ENCODE results near the gene GRK5.
A peak's percentile ranks its signal among the peaks of the same experiment; 100 is the strongest.

Gene GRK5

DNA sequence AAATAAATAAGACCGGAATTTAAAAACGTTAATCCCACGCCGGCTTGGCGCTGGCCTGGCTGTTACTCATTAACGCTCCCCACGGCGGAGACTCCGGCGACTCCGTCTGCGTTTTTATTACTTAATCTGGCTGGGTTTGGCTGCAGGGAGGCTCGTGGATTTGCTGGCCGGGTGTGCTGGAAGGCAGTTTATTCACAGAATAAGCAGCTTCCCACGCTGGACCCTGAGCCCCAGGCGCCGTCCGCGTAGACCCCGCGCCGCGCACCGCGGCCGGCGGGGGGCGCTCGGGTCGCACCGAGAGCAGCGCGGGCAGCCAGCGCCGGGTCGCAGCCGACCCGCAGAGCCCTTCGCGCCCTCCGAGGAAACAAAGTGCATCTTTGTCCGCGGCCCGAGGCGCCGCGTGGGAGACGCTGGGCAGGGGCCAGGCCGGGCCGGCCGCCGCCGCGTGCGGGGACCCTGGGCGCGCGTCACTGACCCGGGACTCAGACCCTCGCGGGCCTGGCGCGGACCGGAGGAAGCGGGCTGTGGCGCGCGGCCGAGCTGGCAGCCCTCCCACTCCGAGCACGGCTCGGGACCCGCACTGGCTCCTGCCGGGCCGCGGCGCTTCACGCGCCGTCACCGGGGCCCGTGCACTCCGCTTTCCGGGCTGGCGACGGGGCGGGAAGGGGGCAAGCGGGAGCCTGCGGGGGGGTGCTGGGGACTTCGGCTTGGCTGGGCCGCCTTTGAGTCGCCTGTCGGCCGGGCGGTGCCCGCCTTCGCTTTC, 587 bp upstream of the GRK5 start:
- Histone ChIP-seq H4K91ac (ENCODE audit: low read depth, low read length) (peak overlapping the region; percentile 96), H3K14ac (ENCODE audit: low read length) (peak overlapping the region; percentile 89), H3K23ac (ENCODE audit: low read length) (no peak overlapping the region), H2AK5ac (ENCODE audit: low read length) (no peak overlapping the region), H2BK120ac (ENCODE audit: insufficient read depth, low read length, poor library complexity) (peak overlapping the region; percentile 87), H2BK5ac (ENCODE audit: low read depth, low read length, poor library complexity) (peak overlapping the region; percentile 89), H4K8ac (ENCODE audit: low read depth, low read length) (peak overlapping the region; percentile 92), H3K27ac (ENCODE audit: low read depth, low read length) (peak overlapping the region; percentile 71), H3K4me1 (ENCODE audit: control insufficient read depth in 1 of 2, insufficient read depth in 2 of 2, low read length in 2 of 2) (peaks cover 7 to 11% of the 10 kb centered on the region in 2 experiments), H3K36me3 (ENCODE audit: control insufficient read depth in 1 of 2, insufficient read depth in 2 of 2, low read length in 2 of 2) (no peaks in the 10 kb centered on the region), H3K79me1 (ENCODE audit: low read length) (peaks cover 5% of the 10 kb centered on the region), H3K18ac (ENCODE audit: low read length) (peak overlapping the region; percentile 85), H3K4me3 (ENCODE audit: low read depth, low read length) (peak overlapping the region; percentile 77), H3K4me2 (ENCODE audit: low read length) (peak overlapping the region; percentile 87), H3K9me3 (ENCODE audit: insufficient read depth, low read depth, low read length) (no peaks in the 10 kb centered on the region), H3K9ac (ENCODE audit: low read length) (peak overlapping the region; percentile 54), H2AFZ (ENCODE audit: insufficient read depth, low read length, poor library complexity) (peak overlapping the region; percentile 98), H2BK12ac (ENCODE audit: low read length) (peak overlapping the region; percentile 17), H4K12ac (ENCODE audit: low read depth, low read length) (peak overlapping the region; percentile 82), H3K4ac (ENCODE audit: low read depth, low read length) (no peak overlapping the region), H3K27me3 (ENCODE audit: insufficient read depth, low read length) (no peaks in the 10 kb centered on the region), H3K79me2 (ENCODE audit: control insufficient read depth, insufficient read depth, low read length, poor library complexity) (peaks cover 3% of the 10 kb centered on the region)
- peak; percentile 69 to 88 for DNase-seq
- no CpG with 5 or more reads among the region's 97 CpGs for WGBS (ENCODE audit: extremely low coverage, insufficient coverage, insufficient read length)

DNA sequence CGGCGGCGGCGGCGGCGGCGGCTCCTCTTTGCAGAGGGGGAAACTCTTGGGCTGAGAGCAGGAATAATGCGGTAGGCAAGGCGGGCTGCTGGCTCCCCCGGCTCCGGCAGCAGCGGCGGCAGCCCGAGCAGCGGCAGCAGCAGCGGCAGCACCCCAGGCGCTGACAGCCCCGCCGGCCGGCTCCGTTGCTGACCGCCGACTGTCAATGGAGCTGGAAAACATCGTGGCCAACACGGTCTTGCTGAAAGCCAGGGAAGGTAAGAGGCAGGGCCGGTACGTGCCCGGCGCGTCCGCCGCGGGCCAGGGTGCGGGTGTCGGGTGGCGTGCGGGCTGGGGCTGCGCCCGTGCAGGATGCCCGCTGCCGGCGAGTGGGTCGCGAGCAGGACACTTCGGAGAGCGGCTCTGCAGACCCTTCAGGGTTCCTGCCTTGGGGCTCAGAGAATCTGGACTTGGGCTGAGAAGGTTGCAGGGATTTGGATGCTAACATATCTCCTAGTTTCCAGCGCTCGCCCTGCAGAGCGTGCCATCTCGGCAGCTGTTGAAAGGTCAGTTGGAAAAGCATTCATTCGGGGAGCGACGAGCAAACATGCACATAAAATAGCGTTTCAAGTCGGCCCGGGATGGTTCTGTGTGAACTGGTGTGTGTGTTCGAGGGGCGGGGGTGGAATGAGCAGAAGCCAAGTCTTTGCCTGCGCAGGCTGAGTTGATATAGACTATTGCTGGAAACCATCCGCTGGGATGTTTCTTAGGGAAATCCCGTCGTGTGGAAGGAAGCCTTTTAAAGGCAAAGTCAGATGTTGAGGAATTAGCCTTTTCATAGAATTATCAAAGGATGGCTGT, 562 bp downstream of the GRK5 start:
- peaks cover 3% of the 10 kb centered on the region for H3K79me2 ChIP-seq (ENCODE audit: control insufficient read depth, insufficient read depth, low read length, poor library complexity)
- peak; percentile 57 to 70 for DNase-seq
- no peak overlapping the region for H3K23ac ChIP-seq (ENCODE audit: low read length)
- H2AFZ ChIP-seq (ENCODE audit: insufficient read depth, low read length, poor library complexity), result peak overlapping the region; percentile 75
- peak overlapping the region; percentile 87 for H3K4me2 ChIP-seq (ENCODE audit: low read length)
- H3K4me3 ChIP-seq (ENCODE audit: low read depth, low read length), result peak overlapping the region; percentile 77
- no peak overlapping the region for H2BK5ac ChIP-seq (ENCODE audit: low read depth, low read length, poor library complexity)
- H2BK120ac ChIP-seq (ENCODE audit: insufficient read depth, low read length, poor library complexity), result no peak overlapping the region
- H3K36me3 ChIP-seq (ENCODE audit: control insufficient read depth in 1 of 2, insufficient read depth in 2 of 2, low read length in 2 of 2), result no peaks in the 10 kb centered on the region
- peak overlapping the region; percentile 44 for H3K9ac ChIP-seq (ENCODE audit: low read length)
- H3K4me1 ChIP-seq (ENCODE audit: control insufficient read depth in 1 of 2, insufficient read depth in 2 of 2, low read length in 2 of 2), result peaks cover 8 to 11% of the 10 kb centered on the region in 2 experiments
- H3K14ac ChIP-seq (ENCODE audit: low read length), result no peak overlapping the region
- no peak overlapping the region for H3K4ac ChIP-seq (ENCODE audit: low read depth, low read length)
- no peaks in the 10 kb centered on the region for H3K9me3 ChIP-seq (ENCODE audit: insufficient read depth, low read depth, low read length)
- no peak overlapping the region for H4K12ac ChIP-seq (ENCODE audit: low read depth, low read length)
- no peak overlapping the region for H2BK12ac ChIP-seq (ENCODE audit: low read length)
- no peak overlapping the region for H3K18ac ChIP-seq (ENCODE audit: low read length)
- no peak overlapping the region for H3K27ac ChIP-seq (ENCODE audit: low read depth, low read length)
- H3K79me1 ChIP-seq (ENCODE audit: low read length), result peaks cover 5% of the 10 kb centered on the region
- H3K27me3 ChIP-seq (ENCODE audit: insufficient read depth, low read length), result no peaks in the 10 kb centered on the region
- no peak overlapping the region for H2AK5ac ChIP-seq (ENCODE audit: low read length)
- H4K91ac ChIP-seq (ENCODE audit: low read depth, low read length), result no peak overlapping the region
- WGBS (ENCODE audit: extremely low coverage, insufficient coverage, insufficient read length), result no CpG with 5 or more reads among the region's 62 CpGs
- H4K8ac ChIP-seq (ENCODE audit: low read depth, low read length), result no peak overlapping the region

DNA sequence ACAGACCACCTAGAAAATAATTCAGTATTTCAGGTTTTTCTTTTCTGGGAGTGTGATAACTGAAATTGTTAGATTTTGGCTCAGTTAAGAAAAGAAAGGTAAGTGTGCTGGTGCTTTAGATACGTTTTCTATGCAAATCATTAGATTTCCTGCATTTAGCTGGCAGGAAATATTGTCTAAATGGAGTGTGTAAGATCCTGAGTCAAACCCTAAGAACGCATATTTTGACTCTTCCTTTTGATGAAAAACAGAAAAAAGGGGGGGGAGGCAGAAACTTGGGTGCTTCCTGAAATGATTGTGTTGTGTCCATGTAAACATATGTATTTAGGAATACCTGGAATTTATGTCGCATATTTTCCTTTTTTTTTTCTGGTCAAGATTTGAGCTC, 1.2 kb downstream of the GRK5 start:
- no peak overlapping the region for H4K91ac ChIP-seq (ENCODE audit: low read depth, low read length)
- H3K4ac ChIP-seq (ENCODE audit: low read depth, low read length), result no peak overlapping the region
- H3K23ac ChIP-seq (ENCODE audit: low read length), result no peak overlapping the region
- peaks cover 3% of the 10 kb centered on the region for H3K79me2 ChIP-seq (ENCODE audit: control insufficient read depth, insufficient read depth, low read length, poor library complexity)
- no peak overlapping the region for H4K8ac ChIP-seq (ENCODE audit: low read depth, low read length)
- no peak overlapping the region for H3K9ac ChIP-seq (ENCODE audit: low read length)
- H2BK12ac ChIP-seq (ENCODE audit: low read length), result no peak overlapping the region
- H3K79me1 ChIP-seq (ENCODE audit: low read length), result peaks cover 5% of the 10 kb centered on the region
- no peak overlapping the region for H2AK5ac ChIP-seq (ENCODE audit: low read length)
- H3K9me3 ChIP-seq (ENCODE audit: insufficient read depth, low read depth, low read length), result no peaks in the 10 kb centered on the region
- H3K27ac ChIP-seq (ENCODE audit: low read depth, low read length), result no peak overlapping the region
- H3K36me3 ChIP-seq (ENCODE audit: control insufficient read depth in 1 of 2, insufficient read depth in 2 of 2, low read length in 2 of 2), result no peaks in the 10 kb centered on the region
- H3K4me3 ChIP-seq (ENCODE audit: low read depth, low read length), result no peak overlapping the region
- H3K4me1 ChIP-seq (ENCODE audit: control insufficient read depth in 1 of 2, insufficient read depth in 2 of 2, low read length in 2 of 2), result peaks cover 8 to 11% of the 10 kb centered on the region in 2 experiments
- H3K18ac ChIP-seq (ENCODE audit: low read length), result no peak overlapping the region
- H2BK120ac ChIP-seq (ENCODE audit: insufficient read depth, low read length, poor library complexity), result no peak overlapping the region
- H4K12ac ChIP-seq (ENCODE audit: low read depth, low read length), result no peak overlapping the region
- no peak overlapping the region for H2BK5ac ChIP-seq (ENCODE audit: low read depth, low read length, poor library complexity)
- no peaks in the 10 kb centered on the region for H3K27me3 ChIP-seq (ENCODE audit: insufficient read depth, low read length)
- H3K4me2 ChIP-seq (ENCODE audit: low read length), result no peak overlapping the region
- H3K14ac ChIP-seq (ENCODE audit: low read length), result no peak overlapping the region
- WGBS (ENCODE audit: extremely low coverage, insufficient coverage, insufficient read length), result no CpG with 5 or more reads among the region's 3 CpGs
- peak in 1 of 2 donors; percentile 9 for DNase-seq
- no peak overlapping the region for H2AFZ ChIP-seq (ENCODE audit: insufficient read depth, low read length, poor library complexity)

DNA sequence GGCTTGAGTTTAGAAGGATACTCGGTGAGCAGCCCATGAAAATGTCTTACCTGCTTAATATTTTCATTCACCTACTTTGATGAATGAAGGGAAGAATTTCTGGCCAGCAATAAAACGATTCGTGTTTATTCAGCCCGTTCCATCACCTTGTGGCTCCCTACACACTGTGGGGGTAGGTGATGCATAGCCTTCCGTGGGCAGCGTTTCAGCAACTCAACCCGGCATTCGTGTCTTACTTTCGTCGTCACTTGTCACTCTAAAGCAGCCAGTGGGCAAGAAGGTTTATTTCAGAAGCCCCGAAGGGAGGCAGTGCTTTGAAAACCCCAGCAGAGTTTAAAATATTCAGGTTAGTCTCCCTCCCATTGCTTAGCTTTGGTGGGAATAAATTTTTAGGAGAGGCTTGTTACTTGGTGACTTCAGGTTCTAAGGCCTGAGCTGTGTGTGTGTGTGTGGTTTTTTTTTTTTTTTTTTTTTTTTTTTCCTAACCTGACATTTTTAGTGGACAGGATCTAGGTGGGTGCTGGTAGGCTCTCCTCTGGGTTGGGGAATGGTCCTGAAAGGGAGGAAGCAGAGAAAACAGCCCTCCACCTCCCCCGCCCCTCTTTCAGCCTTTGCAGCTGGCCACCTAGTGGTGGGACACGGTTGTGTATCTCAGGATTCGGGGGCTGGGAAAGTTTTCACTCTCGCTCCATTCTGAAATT, 1.8 kb downstream of the GRK5 start:
- no CpG with 5 or more reads among the region's 15 CpGs for WGBS (ENCODE audit: extremely low coverage, insufficient coverage, insufficient read length)
- peaks cover 3% of the 10 kb centered on the region for H3K79me2 ChIP-seq (ENCODE audit: control insufficient read depth, insufficient read depth, low read length, poor library complexity)

More for the DNA sequence above, 1.8 kb downstream of the GRK5 start:
- no peaks in the 10 kb centered on the region for H3K9me3 ChIP-seq (ENCODE audit: insufficient read depth, low read depth, low read length)
- no peak overlapping the region for H3K23ac ChIP-seq (ENCODE audit: low read length)
- no peak overlapping the region for H4K12ac ChIP-seq (ENCODE audit: low read depth, low read length)
- no peak overlapping the region for H3K9ac ChIP-seq (ENCODE audit: low read length)
- no peak overlapping the region for H2BK120ac ChIP-seq (ENCODE audit: insufficient read depth, low read length, poor library complexity)
- H2AFZ ChIP-seq (ENCODE audit: insufficient read depth, low read length, poor library complexity), result no peak overlapping the region
- no peak overlapping the region for H4K91ac ChIP-seq (ENCODE audit: low read depth, low read length)
- DNase-seq, result peak; percentile 47 to 81
- H3K79me1 ChIP-seq (ENCODE audit: low read length), result peaks cover 5% of the 10 kb centered on the region
- H2BK5ac ChIP-seq (ENCODE audit: low read depth, low read length, poor library complexity), result no peak overlapping the region
- H3K36me3 ChIP-seq (ENCODE audit: control insufficient read depth in 1 of 2, insufficient read depth in 2 of 2, low read length in 2 of 2), result no peaks in the 10 kb centered on the region
- H2AK5ac ChIP-seq (ENCODE audit: low read length), result no peak overlapping the region
- H3K27ac ChIP-seq (ENCODE audit: low read depth, low read length), result no peak overlapping the region
- no peak overlapping the region for H3K4me3 ChIP-seq (ENCODE audit: low read depth, low read length)
- H3K4ac ChIP-seq (ENCODE audit: low read depth, low read length), result no peak overlapping the region
- no peak overlapping the region for H3K18ac ChIP-seq (ENCODE audit: low read length)
- H4K8ac ChIP-seq (ENCODE audit: low read depth, low read length), result no peak overlapping the region
- H3K4me2 ChIP-seq (ENCODE audit: low read length), result peak overlapping the region; percentile 18
- no peak overlapping the region for H2BK12ac ChIP-seq (ENCODE audit: low read length)
- peaks cover 8 to 11% of the 10 kb centered on the region in 2 experiments for H3K4me1 ChIP-seq (ENCODE audit: control insufficient read depth in 1 of 2, insufficient read depth in 2 of 2, low read length in 2 of 2)
- H3K14ac ChIP-seq (ENCODE audit: low read length), result no peak overlapping the region
- no peaks in the 10 kb centered on the region for H3K27me3 ChIP-seq (ENCODE audit: insufficient read depth, low read length)
